Adrenal gland (tissue), 5 donors: ENCODE results near the gene ACAN.

Source experiments
- POLR2A ChIP-seq, 2 donors: fragments of 450-650 bp; IDR thresholded peaks; one replicate each; pipeline ENCODE4 v1.6.1; 2017; ENCODE audit warnings: antibody characterized with exemption in 2 of 2, mild to moderate bottlenecking in 2 of 2, moderate library complexity in 1 of 2
- TF ChIP-seq, protein P1 (sequence below), 6 experiments: fragments of 450-650 bp in 4 of 6; fragments of 200-600 bp in 2 of 6; sonication (generic) in 1 of 6; IDR thresholded peaks; 1 replicate in 5 of 6; 2 replicates in 1 of 6; pipeline versions ENCODE4 v1.5.1 to v1.8.0; 2016 to 2021; ENCODE audit warnings: antibody characterized with exemption in 6 of 6, mild to moderate bottlenecking in 2 of 6, moderate library complexity in 1 of 6
- donor health status: DM: no; HTN: no; CAD: no.

DNA sequence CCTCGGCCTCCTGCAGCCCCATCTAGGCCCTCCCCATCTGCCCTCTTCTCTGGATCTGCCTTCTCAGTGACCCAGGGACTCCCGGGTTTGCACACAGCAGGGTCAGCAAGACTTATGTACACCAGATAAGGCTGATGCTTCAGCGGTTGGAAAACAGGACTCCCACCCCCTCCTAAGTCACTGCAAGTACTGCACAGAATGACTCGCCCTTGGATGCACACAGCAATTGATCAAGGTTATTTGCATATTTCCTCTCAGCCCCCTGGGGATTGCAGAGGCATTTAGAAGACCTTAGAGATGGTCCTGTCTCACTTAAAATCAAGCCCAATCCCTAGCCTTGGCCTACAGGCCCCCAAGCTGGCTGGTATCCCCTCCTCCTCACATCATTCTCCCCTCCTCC is 8.9 kb downstream of the ACAN start:
- TF ChIP-seq, protein P1, sequence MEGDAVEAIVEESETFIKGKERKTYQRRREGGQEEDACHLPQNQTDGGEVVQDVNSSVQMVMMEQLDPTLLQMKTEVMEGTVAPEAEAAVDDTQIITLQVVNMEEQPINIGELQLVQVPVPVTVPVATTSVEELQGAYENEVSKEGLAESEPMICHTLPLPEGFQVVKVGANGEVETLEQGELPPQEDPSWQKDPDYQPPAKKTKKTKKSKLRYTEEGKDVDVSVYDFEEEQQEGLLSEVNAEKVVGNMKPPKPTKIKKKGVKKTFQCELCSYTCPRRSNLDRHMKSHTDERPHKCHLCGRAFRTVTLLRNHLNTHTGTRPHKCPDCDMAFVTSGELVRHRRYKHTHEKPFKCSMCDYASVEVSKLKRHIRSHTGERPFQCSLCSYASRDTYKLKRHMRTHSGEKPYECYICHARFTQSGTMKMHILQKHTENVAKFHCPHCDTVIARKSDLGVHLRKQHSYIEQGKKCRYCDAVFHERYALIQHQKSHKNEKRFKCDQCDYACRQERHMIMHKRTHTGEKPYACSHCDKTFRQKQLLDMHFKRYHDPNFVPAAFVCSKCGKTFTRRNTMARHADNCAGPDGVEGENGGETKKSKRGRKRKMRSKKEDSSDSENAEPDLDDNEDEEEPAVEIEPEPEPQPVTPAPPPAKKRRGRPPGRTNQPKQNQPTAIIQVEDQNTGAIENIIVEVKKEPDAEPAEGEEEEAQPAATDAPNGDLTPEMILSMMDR (IDR thresholded peaks at IDR 0.05), result no peak
- TF ChIP-seq POLR2A (IDR thresholded peaks at IDR 0.05), result no peak
